T-helper 1 cell (primary cell): ENCODE results near the gene ANKMY1.
"Not testable (repeated sequence)": the region's sequence is repeated elsewhere in the genome, so short reads cannot be mapped to it uniquely, and the experiment has no call there.

Experiments
- DNase-seq, 5 donors: peaks; one replicate each; pipeline ENCODE4 v3.0.0-alpha.2; 2012 to 2020

ANKMY1 gene

DNA sequence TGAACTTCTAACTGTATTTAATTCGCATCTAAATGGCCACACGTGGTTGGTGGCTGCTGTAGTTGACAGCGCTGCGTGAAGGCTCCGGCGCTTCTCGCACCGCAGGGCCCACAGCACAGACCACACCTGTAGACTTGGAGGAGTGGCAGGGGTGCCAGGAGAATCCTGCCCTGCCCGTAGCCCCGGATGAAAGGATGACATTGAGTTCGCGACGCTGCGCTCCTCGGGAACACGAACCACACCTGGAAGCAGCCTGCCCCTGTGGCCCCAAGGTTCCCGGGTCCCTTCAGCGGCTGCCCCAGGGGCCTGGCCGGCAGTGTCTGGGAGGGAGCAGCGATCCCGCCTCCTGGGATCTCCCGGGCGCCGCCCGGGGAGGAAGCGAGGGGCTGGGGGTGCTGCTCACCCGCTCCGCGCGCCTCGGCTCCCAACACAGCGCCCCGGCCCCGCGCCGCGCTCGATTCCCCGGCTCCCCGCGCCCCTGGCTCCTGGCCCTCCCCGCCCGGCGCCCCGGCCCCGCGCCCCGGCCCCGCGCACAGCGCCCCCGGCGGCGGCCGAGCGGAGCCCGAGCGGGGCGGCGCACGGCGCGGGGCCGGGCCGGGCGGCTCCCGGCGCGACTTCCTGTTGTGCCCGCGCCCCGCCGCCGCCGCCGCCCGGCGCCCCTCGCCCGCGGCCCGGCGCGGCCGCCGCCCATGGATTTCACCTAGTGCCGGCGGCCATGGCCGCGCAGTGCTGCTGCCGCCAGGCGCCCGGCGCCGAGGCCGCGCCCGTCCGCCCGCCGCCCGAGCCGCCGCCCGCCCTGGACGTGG lies 10.3 kb upstream of the ANKMY1 start, which contains the start of gene RNPEPL1:
Gene RNPEPL1, plus strand, starts transcription at position 613 of the 806 bp plus-strand sequence. Its CDS starts 103 bp downstream, at position 716.
- peak; percentile 32 to 69 (median 42) for DNase-seq

DNA sequence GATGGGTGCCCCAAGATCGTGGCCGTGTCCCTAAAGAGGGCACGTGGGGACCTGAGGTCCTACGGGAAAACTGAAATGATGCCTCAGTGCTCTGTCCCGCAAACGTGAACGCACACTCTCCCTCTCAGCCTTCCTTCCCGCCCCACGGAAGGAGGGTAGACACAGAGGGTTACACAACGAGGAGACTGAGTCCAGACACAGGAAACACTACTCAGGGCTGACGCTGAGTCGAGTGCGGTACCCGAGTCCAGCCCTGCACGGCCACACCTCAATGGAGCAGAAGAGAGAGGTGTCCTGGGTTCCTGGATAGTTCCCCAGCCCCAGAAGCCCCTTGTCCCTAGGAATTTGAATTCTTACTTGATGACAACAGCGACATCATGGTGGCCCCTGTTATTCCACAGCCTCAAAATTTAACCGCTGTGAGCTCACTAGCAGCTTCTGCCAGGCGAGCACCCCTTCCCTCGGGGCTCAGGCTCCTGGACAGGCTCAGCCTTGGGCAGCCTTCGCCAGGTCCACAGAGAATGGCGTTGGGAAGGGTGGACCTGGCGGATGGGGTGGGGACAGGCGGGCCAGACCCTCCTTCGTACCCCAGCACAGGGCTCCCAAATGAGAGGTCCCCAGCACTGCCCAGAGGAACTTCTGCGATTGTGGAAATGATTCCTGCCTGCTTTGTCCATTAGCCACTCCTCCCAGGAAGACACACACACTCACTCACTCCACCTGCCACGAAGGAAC lies 9.5 kb upstream of the ANKMY1 start:
- DNase-seq, result peak in 3 of 5 donors; percentile 29 to 47 (median 41)

DNA sequence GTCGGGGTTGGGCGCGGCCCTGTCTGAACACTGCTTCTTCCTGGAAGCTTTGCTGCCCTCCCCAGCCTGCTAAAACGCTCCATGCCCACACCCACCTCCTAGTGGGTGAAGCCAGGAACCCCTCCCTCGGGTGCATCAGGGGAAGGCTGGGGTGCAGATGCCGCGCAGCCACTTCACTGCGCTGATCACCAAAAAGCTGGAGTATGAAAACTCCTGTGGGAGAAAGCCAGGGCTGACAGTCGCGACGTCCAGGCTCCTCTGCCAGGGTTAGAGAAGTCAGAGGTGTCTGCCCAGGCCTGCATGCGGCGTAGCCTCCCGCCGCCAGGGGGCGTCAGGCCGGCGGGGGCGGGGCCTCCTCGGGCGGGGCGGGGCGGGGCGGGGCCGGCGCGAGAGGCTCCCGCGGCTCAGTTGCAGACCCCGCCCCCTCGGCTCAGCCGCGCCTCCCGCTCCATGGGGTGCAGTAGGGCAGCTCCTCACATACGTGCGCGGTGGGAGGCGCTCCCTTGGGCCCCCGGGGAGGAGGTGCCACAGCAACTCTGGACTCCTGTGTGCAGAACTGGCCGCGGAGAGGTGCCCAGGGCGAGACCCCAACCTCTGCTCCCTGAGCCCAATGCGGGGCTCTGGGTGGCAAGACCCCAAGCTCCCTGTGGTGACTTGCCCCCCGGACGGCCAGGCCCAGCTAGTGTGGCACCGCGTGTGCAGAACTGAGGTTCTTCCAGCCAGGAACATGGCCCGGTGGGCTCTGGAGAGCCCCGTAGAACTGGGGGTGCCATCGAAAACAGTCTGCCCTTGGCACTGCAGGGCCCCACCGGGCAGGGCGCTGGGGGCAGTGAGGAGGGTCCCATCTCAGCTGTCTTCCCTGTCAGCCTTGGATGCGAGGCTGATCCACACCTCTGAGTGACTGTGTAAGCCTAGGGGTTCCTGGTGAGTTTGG lies 8.7 kb upstream of the ANKMY1 start:
- DNase-seq, result peak; percentile 92 to 95 (median 94)

DNA sequence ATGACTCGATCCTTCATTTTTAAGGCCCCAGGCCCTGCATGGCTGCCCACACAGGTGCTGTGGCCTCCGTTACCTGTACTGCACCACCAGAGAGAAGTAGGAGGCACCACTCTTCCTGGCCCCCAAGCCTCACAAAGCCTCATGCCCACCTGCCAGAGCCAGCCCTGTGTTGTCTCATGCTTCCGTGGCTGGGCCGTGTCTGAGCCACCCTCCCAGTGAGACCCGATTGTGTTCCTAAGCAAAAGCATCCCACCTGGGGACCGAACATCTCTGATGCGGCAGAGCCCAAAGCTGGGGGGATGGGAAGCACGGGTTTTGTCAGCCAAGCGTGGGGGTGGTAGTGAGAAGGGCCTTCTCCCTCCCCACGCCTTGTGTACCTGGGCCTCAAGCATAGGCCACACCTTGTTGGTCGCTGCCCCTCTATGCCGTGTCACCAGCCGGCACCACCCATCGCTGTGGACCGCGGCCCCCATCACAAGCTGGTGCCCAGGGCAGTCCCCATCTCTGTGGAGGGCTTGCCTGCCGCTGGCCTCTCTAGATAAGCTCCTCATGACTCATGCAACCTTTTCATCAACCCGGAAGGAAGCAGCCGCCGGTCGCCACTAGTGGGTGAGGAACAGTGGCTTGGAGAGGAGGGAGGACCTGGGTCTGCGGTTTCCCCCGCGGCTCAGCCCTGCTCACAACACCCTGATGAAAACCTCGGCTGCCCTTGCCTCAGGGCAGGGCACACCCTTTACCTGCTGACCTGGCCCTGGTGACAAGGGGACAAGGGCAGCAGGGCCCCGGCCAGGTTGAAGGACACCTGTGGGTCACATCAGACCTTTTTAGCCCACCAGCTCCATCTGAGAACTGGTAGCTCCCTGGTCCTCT lies 7.8 kb upstream of the ANKMY1 start:
- DNase-seq, result peak; percentile 84 to 97 (median 87)

DNA sequence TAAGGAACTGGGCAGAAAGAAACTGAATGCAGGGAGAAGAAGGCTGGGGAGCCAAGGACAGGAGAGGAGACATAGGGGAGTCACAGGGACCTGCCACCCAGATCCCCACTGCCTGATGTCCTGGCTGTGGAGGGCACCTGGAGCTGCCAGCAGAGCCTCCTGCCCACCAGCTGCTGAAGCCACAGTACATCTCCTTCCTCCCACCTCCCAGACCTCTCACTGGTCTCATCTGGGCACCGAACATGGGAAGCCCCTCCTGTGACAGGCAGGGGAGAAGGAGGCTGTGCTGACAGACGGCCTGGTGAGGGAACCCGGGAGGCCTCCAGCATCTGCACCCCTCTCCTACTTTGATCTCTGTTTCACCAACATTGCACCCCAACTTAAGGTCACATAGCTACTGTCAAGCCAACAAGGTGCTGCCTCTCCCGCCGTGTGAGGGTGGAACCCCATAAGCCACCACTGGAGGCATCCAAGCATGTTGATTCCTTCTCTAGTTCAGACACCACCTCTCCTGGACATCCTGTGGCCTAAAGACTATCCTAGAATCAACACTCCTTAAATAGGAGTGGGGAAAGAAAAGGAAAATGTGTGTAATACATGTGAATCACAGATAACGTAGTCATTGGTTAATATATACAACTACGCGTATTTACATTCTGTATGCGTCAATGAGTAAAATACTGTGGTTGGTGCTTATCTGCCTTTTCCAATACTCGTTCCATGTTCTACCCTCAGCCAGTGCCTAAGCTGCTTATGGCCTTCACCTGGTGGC lies 7.0 kb upstream of the ANKMY1 start:
- DNase-seq, result peak in 1 of 5 donors; percentile 57

DNA sequence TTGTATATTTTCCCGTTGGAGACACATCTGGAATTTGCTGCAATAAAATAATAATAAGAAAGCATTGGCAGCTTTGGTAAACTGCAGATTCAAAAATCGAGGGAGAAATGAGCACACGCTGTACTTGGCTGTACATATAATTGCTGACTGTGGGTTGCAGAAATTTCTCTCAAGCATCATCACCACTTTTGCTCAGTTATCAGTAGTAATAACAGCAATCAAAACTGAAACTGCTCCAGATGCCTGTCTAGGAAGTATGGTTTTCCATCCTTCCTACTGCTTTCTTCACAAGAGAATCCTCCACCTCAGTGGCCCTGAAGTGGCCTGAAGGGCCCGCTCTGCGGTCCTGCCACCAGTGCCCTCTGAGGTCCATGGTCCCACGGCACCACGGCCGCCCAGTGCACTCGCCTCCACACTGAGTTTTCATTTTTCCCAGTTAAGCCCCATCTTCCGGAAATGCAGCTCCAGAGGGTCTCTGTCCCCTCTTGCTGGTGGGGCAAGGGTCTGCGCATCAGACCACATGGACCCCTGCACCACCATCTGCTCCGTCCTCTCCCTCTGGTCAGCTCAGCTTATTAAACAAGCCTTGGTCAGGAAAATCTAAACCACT lies 6.3 kb upstream of the ANKMY1 start:
- no peak for DNase-seq

DNA sequence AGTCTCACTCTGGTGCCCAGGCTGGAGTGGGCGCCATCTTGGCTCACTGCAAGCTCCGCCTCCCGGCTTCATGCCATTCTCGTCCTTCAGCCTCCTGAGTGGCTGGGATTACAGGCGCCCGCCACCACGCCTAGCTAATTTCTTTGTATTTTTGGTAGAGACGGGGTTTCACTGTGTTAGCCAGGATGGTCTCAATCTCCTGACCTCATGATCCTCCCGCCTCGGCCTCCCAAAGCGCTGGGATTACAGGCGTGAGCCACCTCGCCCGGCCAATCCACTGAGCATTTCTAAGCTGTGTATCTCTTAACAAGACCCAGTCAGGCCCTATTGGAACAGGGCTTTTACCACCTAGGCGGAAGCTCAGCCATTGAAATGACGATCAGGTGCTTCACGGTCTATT lies 5.4 kb upstream of the ANKMY1 start:
- DNase-seq, result not testable (repeated sequence)

DNA sequence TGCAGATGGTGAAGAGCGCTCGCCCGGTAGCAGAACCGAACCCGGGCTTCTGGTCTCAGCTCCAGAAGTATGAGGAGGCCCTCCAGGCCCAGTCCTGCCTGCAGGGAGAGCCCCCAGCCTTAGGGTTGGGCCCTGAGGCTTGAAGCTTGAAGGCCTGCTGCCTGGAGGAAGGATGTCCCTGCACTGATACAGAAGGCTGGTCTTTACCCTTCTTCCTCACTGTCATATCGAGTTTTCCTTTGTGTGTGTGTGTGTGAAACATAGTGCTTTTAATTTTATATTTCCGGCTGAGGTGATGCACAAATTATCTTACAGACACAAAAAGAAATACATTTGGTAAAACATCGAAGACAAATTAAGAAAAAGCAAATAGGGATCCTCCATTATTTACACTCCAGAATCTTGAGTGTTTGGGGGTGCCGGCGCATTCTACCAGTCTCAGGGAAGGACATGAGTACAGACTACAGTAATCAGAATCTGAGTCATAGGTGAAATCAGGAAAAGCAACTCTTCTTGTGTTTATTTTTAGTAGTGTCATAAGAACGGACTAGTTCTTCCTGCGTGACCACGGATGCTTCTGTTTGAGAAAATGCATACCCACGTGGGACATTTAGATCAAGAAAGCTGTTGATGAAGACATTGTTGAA lies 3.7 kb upstream of the ANKMY1 start:
- peak in 1 of 5 donors; percentile 68 for DNase-seq

DNA sequence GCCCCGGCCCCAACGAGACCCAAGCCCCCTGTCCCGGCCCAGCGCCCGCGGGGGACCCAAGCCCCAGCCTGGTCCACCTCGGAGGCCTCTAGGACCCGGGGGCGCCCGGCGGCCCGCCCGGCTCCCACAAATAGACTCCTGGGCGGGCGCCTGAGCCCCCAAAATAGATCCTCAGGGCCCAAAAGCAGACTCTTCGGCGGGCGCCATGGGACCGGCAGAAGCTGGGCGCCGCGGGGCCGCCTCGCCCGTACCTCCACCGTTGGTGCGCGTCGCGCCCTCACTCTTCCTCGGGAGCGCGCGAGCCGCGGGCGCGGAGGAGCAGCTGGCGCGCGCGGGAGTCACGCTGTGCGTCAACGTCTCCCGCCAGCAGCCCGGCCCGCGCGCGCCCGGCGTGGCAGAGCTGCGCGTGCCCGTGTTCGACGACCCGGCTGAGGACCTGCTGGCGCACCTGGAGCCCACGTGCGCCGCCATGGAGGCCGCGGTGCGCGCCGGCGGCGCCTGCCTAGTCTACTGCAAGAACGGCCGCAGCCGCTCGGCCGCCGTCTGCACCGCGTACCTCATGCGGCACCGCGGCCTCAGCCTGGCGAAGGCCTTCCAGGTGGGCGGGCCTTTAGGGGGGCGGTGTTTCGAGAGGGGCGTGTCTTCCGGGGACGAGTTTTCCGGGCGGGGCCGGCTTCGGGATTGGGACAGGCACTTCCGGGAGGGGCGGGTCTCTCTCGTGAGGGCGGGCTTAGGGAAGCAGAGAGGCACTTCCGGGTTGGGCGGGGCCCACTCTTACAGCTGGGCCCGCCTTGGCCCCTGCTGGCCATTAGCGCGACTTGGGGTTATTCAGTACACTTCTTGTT lies 2.9 kb upstream of the ANKMY1 start:
- DNase-seq, result peak; percentile 97 to 100 (median 99)

DNA sequence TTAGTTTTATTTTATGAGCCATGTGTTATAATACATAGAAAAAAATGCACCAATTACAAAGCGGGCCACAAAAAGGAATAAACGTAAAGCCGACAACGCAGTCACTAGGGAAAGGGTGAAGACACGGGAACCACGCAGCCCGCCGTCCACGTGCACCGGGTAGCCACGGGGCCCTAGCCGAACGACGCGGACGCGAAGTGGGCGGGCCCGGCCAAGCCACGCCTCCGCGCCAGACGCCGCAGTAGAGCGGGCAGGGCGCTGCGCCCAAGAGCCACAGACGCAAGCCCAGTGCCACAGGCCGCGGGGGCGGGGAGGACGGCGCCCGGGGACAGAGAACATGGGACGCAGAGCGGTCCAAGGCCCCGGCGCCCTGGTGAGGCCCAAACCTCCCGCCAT lies 2.3 kb upstream of the ANKMY1 start, which contains the start of gene DUSP28:
Gene DUSP28, plus strand, starts transcription at position 274 of the 396 bp plus-strand sequence. CDS start 328 bp downstream, outside the sequence.
- peak; percentile 79 to 93 (median 86) for DNase-seq

DNA sequence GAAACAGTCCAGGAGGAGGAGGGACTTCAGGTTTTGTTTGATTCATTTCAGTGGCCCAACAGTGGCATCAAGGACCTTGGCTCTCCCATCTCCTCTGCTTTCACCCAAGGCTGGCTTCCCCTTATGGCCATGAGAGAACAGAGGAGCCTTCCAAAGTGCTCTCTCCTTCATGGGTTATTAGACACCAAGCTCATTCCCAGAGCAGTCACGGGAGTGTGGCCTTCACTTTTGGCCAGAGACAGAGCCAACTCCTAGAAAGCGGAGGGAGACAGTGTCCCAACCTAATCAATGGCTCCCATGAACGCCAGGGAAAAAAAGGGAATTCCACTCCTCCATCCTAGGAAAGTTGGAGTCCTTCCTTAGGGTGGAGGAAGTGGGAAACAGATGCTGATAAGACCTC lies 1.5 kb upstream of the ANKMY1 start:
- no peak for DNase-seq

DNA sequence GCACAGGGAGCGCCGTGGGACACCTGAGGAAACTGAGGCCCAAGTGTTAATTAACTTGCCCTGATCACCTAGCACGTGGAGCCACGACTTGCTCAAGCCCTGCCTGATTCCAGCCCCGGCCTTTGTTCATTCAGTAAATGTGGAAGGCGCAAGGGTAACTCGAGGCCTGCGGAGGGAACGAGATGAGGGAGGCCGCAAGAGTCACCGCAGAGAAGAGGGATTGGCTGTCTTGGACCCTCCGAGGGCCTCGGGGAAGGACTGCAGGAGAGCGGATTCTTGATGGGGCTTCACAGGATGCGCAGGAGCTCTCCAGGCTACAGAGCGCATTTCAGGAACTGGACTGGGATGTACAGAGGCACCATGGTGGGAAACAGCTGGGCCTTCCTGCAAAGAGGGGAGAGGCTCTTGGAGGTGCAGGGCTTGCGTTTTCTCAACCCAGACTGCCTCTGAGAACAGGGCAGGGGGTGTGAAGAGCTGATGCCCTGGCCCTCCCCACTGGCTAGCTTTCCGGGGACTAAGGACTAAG lies 511 bp upstream of the ANKMY1 start:
- DNase-seq, result no peak

DNA sequence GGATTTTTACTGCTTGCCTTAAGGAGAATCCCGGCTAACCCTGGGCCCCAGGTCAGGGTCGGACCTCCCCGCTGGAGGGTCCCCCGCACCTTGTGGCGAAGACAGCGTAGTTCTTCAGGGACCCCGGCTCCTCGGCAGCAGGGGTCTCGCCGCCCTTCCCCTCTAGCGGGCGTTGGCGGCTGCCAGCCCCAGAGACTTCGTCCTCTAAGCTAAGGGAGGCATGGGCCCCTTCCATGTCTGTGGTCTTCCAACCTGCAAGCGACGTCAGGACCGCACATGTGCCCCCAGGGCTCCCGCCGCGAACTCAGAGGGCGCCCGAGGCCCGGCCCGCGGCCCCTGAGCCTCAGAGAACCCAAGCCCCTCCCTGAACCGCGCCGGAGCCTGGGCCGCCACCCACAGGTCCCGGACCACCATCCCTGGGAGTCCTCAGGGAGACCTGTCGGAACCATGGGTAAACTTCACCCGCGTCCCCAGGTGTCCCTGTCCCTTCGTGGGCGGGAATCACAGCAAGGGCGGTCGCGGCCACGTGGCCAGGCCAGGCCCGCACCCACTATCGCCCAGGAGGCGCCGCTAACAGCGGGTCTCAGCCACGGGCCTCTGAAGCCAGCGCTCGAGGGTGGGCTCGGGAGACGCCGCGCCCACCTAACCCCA lies 562 bp downstream of the ANKMY1 start:
- peak in 1 of 5 donors; percentile 14 for DNase-seq

DNA sequence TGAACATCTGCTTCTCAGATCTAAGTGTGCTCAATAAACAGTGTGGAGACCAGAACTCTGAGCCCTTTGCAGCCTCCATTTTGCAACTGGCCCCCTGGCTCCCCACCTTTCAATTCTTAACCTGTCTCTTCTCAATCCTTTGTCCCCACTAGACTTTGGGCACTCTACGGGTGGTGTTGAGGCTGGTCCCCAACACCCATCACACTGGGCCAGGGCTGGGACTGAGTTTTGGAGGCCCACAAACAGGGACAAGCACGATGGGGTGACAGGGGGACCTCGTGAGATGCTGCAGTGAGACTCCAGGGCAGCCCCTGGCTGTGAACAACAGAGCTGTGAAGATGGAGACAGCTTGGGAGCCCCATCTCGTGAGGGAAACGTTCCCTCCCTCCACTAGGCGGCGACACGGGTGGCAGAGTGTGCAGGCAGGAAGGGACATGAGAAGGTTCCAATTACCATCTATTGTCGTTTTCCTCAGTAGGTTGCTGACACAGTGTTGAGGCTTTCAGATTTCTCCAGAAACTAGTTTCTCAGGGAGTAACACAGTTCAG lies 1.2 kb downstream of the ANKMY1 start:
- DNase-seq, result peak; percentile 36 to 69 (median 60)

DNA sequence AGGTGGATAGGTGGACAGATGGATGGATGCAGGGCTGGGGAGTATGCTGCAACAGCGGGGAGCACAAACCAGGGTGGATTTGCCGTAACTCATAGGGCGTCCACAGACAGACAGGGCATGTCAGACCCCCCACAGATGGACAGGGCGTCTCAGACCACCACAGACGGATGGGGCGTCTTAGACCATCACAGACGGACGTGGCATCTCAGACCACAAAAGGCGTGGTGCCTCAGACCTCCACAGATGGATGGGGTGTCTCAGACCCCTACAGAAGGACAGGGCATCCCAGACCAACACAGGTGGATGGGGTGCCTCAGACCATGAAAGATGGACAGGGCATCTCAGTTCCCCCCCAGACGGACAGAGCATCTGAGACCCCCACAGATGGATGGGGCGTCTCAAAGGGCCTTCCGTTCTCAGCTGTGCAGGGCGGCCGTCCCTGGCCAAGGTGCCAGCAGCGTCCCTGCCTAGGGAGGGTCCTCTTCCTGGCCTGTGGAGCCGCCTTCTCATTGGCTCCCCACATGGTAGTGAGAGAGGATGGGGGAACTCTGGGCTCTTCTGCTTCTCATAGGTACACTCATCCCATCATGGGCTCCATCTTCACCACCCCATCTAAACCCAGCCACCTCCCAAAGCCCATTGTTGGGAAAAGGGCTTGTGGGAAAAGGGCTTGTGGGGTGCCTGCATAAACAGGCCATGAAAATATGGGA lies 2.1 kb downstream of the ANKMY1 start:
- no peak for DNase-seq

DNA sequence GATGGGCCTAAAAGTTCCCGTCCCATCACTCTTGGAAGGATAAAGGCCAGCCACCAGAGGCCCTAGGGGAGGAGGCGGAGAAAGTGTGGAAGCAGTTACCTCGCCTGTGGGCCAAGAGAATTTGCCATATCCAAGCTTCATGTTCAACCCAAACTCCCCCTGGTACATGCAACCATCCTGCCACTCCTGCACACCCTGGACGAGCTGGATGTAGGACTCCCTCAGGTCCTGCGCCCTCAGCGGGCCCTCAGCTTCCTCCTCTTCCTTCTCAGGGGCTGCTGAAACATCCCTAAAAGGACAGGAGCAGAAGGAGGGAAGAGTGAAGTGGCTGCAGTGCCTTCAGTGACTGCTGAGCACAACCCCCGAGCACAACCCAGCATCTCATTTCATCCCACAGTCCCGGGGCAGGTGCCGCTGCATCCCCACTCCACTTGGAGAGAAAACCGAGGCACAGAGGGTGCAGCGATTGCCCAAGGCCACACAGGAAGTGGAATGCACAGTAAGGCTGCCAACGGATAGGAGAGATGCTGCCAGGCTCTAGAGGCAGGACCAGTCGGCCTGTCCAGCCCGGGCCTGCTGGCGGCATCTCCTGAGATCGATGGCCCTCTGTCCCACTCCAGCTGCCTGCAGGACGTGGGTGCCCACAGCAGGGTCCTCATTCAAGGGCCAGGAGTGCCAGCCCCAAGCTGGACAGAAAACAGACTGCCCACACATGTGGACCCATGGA lies 2.9 kb downstream of the ANKMY1 start:
- no peak for DNase-seq
